Mesodermal cell (in vitro differentiated cells): Measurements from ENCODE around the gene IL1F10. TPM values are rescaled to one million over a fixed set of nuclear protein-coding genes. Genes with fewer than 3 reads are reported as not detected.

ENCODE experiments used
- H3K27ac ChIP-seq: 2 replicates; pipeline ENCODE4 v1.7.0; 2013; ENCODE audit warnings: mild to moderate bottlenecking, low read depth, low read length, moderate library complexity; ENCODE audit not compliant: severe bottlenecking
- H3K36me3 ChIP-seq: 2 replicates; pipeline ENCODE4 v1.7.1; 2013; ENCODE audit warnings: mild to moderate bottlenecking, low read length, moderate library complexity; ENCODE audit not compliant: control insufficient read depth, insufficient read depth
- H3K4me1 ChIP-seq: one replicate; pipeline ENCODE4 v1.7.1; 2013; ENCODE audit warnings: mild to moderate bottlenecking, low read length; ENCODE audit not compliant: insufficient read depth, control insufficient read depth, poor library complexity, severe bottlenecking
- H3K4me3 ChIP-seq: 2 replicates; pipeline ENCODE4 v1.7.0; 2013; ENCODE audit warnings: low read length, control low read depth, mild to moderate bottlenecking; ENCODE audit not compliant: insufficient read depth, poor library complexity, severe bottlenecking; ENCODE audit errors: extremely low read depth
- H3K9me3 ChIP-seq: 2 replicates; pipeline ENCODE4 v1.7.1; 2013; ENCODE audit warnings: mild to moderate bottlenecking, low read length, moderate library complexity; ENCODE audit not compliant: control insufficient read depth
- WGBS, 2 experiments: methylation state at CpG; one replicate each; pipeline ENCODE4 v1.1.5; 2013; ENCODE audit warnings: missing lambda C conversion rate in 2 of 2; ENCODE audit not compliant: insufficient coverage in 2 of 2; 5-methylcytosine and 5-hydroxymethylcytosine counted together
- polyA plus RNA-seq, 2 experiments: library from polyadenylated mRNA; stranded (reverse); fragments of 50-300 nt; gene quantifications; one replicate each; pipeline ENCODE4 v1.2.3, GENCODE V29; 2013

Gene IL1F10, protein sequence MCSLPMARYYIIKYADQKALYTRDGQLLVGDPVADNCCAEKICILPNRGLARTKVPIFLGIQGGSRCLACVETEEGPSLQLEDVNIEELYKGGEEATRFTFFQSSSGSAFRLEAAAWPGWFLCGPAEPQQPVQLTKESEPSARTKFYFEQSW
- not detected for polyA plus RNA-seq (2013, experiment 1 of 2)
- polyA plus RNA-seq (2013, experiment 2 of 2), result not detected

DNA sequence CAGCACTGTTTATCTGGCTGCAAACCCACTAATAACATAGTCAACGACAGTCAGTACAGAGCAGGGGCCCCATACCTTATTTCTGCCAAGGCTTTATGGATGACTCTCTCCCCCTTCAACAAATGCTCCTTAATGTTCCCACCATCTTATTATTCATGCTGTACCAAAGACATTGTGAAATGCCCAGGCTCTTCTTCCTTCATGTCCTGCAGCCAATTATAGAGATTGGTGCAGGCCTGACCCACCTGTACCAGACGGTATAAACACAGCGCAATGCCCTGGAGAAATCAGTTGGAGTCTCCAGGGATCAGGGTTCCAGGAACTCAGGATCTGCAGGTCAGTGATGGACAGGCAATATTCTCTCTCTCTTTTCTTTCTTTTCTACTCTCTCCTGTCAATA, at the start of gene IL1F10:
Gene IL1F10, plus strand, starts transcription at position 290 of the 400 bp plus-strand sequence. CDS start 4,769 bp downstream, outside the sequence.
- H3K4me3 ChIP-seq, result no peak within 1 kb of the TSS
- 96 to 97% methylated on average over 3 of the region's 3 CpGs for WGBS, 2 experiments

DNA sequence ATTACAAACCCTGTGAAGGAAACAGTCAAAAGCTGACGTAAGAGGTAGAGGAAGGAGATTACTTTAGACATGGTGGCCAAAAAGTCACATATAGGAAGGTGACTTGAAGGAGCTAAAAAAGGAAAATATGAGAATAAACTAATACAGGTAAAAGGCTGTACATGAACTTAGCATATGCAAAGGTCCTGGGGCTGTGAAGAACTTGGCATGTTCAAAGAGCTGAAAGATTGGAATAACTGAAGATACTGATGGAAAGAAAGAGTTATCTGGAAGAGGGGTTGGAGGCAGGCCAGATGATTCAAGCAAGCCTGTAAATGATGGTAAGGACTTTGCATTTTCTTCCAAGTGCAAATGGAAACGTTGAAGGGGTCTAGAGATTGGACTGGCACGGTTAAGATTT, 49.3 kb upstream of the IL1F10 start:
- H3K27ac ChIP-seq, result no peak overlapping the region
- 62 to 76% methylated on average over 3 of the region's 3 CpGs for WGBS, 2 experiments
- H3K4me1 ChIP-seq, result no peaks in the 10 kb centered on the region
- H3K9me3 ChIP-seq, result no peaks in the 10 kb centered on the region
- no peak overlapping the region for H3K4me3 ChIP-seq
- no peaks in the 10 kb centered on the region for H3K36me3 ChIP-seq

More for the DNA sequence above, at the start of gene IL1F10:
- Histone ChIP-seq H3K36me3 (no peaks in the 10 kb centered on the region), H3K4me1 (no peaks in the 10 kb centered on the region), H3K9me3 (no peaks in the 10 kb centered on the region), H3K27ac (no peak within 1 kb of the TSS)

DNA sequence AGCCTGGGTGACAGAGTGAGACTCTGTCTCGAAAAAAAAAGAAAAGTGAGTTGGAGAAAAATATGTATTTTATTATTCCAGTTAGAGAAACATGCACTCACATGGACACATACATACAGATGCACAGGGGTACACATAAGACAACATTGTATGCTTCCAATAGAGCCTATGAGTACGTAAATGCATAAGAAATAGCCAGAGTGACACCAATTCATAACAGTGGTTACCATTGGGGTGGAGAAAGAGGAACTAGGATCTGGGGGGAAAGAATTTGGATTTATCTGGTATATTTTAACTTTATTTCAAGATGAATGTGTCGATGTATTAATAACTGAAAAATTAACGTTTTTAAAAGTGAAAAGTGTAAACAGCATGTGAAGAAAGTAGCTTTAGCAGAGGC, 46.5 kb upstream of the IL1F10 start:
- 42 to 56% methylated on average over 2 of the region's 4 CpGs for WGBS, 2 experiments
- Histone ChIP-seq H3K4me3 (no peak overlapping the region), H3K36me3 (no peaks in the 10 kb centered on the region), H3K9me3 (no peaks in the 10 kb centered on the region), H3K4me1 (no peaks in the 10 kb centered on the region), H3K27ac (no peak overlapping the region)

DNA sequence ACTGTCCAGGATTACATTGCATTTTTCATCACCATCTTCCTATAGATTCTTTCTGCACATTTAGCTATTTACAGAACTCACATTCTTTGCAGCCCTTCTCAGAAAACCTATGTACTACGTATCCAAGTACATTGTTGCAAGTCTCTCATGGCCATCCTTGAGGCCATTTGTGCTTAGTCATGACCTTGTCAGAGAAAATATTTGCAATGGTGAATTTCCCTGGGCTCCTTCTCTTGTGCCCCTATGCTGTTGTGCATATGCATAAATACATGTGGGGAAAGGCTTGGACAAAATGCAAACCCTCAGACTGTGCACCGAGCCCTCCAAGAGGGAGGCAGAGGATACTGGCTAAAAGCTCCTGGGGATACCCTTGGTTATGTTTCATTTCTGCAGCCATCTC, 43.0 kb upstream of the IL1F10 start:
- H3K4me3 ChIP-seq, result no peak overlapping the region
- H3K9me3 ChIP-seq, result no peaks in the 10 kb centered on the region
- 100% methylated on average over 1 to 2 of the region's 2 CpGs for WGBS, 2 experiments
- no peaks in the 10 kb centered on the region for H3K36me3 ChIP-seq
- no peak overlapping the region for H3K27ac ChIP-seq
- no peaks in the 10 kb centered on the region for H3K4me1 ChIP-seq

DNA sequence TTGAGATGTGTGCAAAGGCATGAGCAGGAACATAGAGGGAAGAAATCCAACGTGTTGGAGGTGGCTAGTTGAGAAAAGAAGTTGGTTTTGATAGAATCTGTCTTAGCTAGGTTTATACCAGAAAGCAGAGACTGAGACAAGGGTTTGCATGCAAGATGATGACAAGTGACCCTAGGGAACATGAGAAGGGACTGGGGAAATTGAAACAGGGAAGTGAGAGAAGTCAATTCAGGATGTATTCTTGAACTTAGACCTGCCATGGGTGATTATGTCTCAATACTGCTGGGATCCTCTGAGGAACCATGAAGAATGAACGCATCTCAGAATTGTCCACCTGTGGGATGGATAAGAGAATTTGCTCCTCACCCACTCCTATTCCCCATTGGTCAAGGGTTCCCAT, 42.0 kb upstream of the IL1F10 start:
- Histone ChIP-seq H3K9me3 (no peaks in the 10 kb centered on the region), H3K4me3 (no peak overlapping the region), H3K36me3 (no peaks in the 10 kb centered on the region), H3K27ac (no peak overlapping the region), H3K4me1 (no peaks in the 10 kb centered on the region)
- 36 to 55% methylated on average over 1 to 2 of the region's 2 CpGs for WGBS, 2 experiments

DNA sequence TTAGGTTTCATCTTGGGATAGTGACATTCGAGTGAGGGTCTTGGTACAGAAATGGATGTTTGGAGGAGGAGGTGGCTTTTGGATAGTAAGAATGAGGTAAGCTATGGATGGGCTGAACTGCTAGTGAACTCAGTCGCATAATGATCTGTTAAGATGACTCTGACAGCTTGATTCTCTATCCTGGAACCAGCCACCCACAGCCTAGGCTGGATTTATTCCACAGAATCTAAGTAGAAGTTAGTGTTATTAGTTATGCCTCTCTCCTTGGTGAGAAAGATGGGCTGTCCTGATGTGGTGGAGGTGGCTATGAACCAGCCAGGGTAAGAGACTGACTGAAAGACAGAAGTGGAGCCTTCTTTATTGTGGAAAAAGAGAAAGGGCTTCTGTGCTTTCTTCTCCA, 40.1 kb upstream of the IL1F10 start:
- H3K27ac ChIP-seq, result no peak overlapping the region
- no peaks in the 10 kb centered on the region for H3K9me3 ChIP-seq
- H3K4me1 ChIP-seq, result no peaks in the 10 kb centered on the region
- H3K4me3 ChIP-seq, result no peak overlapping the region
- 75 to 78% methylated on average over 1 to 2 of the region's 2 CpGs for WGBS, 2 experiments
- H3K36me3 ChIP-seq, result no peaks in the 10 kb centered on the region

DNA sequence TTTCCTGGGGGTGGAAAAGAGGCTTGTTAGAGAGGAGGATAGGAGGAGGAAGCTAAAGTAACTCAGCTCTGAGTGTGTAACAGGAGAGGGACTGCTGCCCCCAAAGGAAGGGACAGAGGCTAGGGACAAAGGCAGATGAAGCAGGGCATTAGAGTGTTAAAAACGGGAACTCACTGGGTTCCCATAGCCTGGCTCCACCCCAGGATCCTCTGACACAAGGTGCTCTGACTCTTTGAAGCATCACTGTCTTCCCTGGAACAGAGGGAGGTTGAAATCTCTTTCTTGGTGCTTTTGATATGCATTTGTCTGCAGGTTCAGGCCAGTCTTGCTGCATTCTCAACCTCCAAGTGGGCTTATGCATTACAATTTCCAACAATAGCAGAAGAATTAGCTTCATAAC, 39.7 kb upstream of the IL1F10 start:
- no peaks in the 10 kb centered on the region for H3K4me1 ChIP-seq
- no peak overlapping the region for H3K4me3 ChIP-seq
- H3K27ac ChIP-seq, result no peak overlapping the region
- H3K9me3 ChIP-seq, result no peaks in the 10 kb centered on the region
- 11 to 13% methylated on average over 1 of the region's 1 CpG for WGBS, 2 experiments
- no peaks in the 10 kb centered on the region for H3K36me3 ChIP-seq

DNA sequence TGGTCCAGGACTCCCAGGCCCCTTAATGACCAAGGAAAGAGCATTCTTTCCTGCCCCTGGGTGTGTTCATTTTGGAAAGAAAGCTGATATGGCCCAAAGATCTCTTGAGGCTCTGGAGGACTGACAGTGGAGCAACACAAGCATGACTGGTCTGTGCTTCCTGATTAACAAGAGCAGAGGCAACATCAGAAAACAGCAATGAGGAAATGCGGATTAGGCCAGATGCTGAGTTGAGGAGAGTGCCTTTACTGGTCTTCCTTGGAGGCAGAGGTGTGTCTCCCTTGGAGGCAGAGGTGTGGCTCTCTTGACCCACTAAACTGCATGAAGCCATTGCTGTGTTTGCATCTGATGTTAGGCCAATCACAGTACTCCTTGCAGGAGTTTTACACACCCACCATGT, 35.0 kb upstream of the IL1F10 start:
- Histone ChIP-seq H3K36me3 (no peaks in the 10 kb centered on the region), H3K9me3 (no peaks in the 10 kb centered on the region), H3K27ac (no peak overlapping the region), H3K4me1 (no peaks in the 10 kb centered on the region), H3K4me3 (no peak overlapping the region)
- 100% methylated on average over 1 of the region's 1 CpG; no CpG with 5 or more reads in 1 of the 2 experiments for WGBS, 2 experiments

DNA sequence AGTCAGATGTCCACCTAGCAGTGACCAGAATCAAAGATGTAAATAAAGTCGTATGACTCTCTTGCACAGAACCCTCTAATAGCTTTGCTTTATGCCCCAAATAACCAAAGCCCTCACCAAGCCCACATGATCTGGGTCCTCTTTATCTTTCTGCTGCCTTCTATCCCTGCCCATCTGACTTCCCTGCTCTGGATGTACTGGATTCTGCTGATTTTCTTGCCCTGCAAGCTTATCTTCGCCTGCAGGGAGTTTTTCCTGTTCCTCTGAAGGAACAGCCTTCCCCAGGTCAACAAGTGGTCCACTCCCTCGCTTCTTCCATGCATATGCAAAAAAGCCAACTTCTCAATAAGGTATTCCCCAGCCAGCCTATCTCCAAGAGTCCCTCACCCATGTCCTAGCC, 33.8 kb upstream of the IL1F10 start:
- Histone ChIP-seq H3K9me3 (no peaks in the 10 kb centered on the region), H3K36me3 (no peaks in the 10 kb centered on the region)
- WGBS, 2 experiments, result 86 to 100% methylated on average over 1 to 3 of the region's 3 CpGs

DNA sequence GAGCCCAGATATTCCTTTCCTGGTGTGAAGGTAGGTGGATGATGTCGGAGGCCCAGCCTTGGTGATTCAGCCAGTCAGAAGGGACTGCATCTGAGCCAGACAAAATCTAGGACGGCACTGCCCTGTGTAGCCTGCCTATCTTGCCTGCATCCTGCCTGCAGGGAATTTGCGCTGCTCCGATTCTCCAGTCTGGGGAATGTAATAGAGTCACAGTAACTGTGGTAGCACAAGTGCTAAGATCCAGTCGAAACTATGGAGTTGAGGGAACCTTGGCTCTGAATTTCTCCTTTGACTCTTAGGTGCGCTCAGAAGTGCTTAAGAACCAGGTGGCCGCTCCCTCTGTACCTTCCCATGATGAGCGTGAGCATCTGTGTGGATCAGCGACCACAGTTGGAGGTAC, 31.0 kb upstream of the IL1F10 start:
- no peaks in the 10 kb centered on the region for H3K36me3 ChIP-seq
- no peak overlapping the region for H3K27ac ChIP-seq
- WGBS, 2 experiments, result 94 to 95% methylated on average over 9 of the region's 9 CpGs
- H3K9me3 ChIP-seq, result no peaks in the 10 kb centered on the region
- H3K4me3 ChIP-seq, result no peak overlapping the region
- no peaks in the 10 kb centered on the region for H3K4me1 ChIP-seq

More for the DNA sequence above, 33.8 kb upstream of the IL1F10 start:
- Histone ChIP-seq H3K27ac (no peak overlapping the region), H3K4me1 (no peaks in the 10 kb centered on the region), H3K4me3 (no peak overlapping the region)

DNA sequence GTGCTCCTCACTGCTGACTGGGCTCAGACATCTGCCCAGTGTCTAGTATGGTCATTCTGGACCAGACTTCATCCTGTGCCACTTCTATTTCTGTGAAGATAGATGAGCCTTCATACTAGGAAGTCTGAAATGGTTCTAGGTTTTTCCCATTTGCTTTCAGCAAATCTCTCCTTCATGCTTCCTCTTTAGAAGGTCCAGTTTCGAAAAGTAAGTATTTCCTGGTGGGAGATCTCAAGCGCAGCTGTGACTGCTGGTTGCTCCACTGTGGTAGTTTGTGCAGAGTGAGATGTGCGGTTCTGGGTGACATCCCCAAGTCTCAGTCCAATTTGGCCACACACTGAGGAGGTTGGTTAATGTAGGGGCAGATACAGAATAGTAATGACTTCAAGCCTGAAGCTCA, 29.5 kb upstream of the IL1F10 start:
- no peaks in the 10 kb centered on the region for H3K4me1 ChIP-seq
- H3K36me3 ChIP-seq, result no peaks in the 10 kb centered on the region
- no peaks in the 10 kb centered on the region for H3K9me3 ChIP-seq
- H3K4me3 ChIP-seq, result no peak overlapping the region
- H3K27ac ChIP-seq, result no peak overlapping the region
- 100% methylated on average over 1 of the region's 3 CpGs; no CpG with 5 or more reads in 1 of the 2 experiments for whole genome bisulfite sequencing, 2 experiments
